Epithelial cell of esophagus (primary cell): ENCODE data around the gene SLC2A1.
"Not testable (repeated sequence)": the region's sequence is repeated elsewhere in the genome, so short reads cannot be mapped to it uniquely, and the experiment has no call there.

Experiments
- DNase-seq: peaks from one replicate; pipeline ENCODE4 v3.0.0; 2010; ENCODE audit warnings: low read depth
- H3K4me3 ChIP-seq: 2 replicates; pipeline ENCODE4 v1.5.1; 2011; ENCODE audit warnings: mild to moderate bottlenecking, low read length, control low read depth
- TF ChIP-seq, protein P1 (sequence below): IDR thresholded peaks from 2 replicates; pipeline ENCODE4 v1.5.1; 2011; ENCODE audit warnings: low read depth, mild to moderate bottlenecking, low read length, control low read depth, inconsistent platforms; ENCODE audit not compliant: insufficient read depth; ENCODE audit errors: missing control alignments

The SLC2A1 gene

GRCh38 chr1:42913426-42914091 is 45.1 kb downstream of the SLC2A1 start:
- no peak overlapping the region for H3K4me3 ChIP-seq
- DNase-seq, result peak; percentile 85
- TF ChIP-seq, protein P1, sequence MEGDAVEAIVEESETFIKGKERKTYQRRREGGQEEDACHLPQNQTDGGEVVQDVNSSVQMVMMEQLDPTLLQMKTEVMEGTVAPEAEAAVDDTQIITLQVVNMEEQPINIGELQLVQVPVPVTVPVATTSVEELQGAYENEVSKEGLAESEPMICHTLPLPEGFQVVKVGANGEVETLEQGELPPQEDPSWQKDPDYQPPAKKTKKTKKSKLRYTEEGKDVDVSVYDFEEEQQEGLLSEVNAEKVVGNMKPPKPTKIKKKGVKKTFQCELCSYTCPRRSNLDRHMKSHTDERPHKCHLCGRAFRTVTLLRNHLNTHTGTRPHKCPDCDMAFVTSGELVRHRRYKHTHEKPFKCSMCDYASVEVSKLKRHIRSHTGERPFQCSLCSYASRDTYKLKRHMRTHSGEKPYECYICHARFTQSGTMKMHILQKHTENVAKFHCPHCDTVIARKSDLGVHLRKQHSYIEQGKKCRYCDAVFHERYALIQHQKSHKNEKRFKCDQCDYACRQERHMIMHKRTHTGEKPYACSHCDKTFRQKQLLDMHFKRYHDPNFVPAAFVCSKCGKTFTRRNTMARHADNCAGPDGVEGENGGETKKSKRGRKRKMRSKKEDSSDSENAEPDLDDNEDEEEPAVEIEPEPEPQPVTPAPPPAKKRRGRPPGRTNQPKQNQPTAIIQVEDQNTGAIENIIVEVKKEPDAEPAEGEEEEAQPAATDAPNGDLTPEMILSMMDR, result peak; percentile 83

DNA sequence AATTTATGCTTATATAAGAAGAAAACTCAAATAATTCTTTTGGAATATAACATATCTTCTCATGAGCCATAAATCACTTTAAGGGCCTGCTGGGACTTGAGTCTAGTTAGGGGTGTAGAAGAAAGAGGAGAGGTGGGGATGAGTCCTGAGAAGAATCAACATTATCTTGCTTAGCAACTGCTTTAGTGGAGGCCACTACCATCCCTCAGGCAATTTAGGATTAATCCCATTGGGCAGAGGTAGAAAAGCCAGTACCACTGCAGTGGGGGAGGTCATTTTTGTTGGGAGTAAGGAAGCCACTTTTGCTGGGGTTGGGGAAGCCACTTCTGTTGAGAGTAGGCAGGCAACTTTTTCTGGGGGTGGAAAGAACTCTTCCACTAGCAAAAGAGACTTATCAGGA is 47.7 kb downstream of the SLC2A1 start:
- peak; percentile 56 for DNase-seq
- TF ChIP-seq, protein P1, result no peak
- no peak overlapping the region for H3K4me3 ChIP-seq

DNA sequence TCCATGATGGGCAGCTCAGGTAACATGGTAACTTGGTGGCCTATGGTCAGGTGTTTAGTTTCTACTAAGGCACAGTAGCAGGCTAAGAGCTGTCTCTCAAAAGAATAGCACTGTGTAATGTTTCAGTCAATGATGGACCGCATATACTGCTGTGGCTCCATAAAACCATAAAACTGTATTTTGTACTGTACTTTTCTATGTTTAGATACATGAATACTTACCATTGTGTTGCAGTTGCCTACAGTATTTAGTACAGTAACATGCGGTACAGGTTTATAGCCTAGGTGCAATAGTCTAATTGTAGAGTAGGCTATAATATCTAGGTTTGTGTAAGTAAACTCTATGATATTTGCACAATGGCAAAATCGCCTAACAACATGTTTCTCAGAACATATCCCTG is 50.6 kb downstream of the SLC2A1 start:
- TF ChIP-seq, protein P1, result no peak
- no peak overlapping the region for H3K4me3 ChIP-seq
- no peak for DNase-seq

- H3K4me3 ChIP-seq, result no peak overlapping the region
- TF ChIP-seq, protein P1, result no peak
- DNase-seq, result no peak
Observed at GRCh38 chr1:42904434-42904833, 54.2 kb downstream of the SLC2A1 start.

- not testable (repeated sequence) for DNase-seq, H3K4me3 ChIP-seq
Observed at GRCh38 chr1:42899960-42900359, 58.7 kb downstream of the SLC2A1 start.

DNA sequence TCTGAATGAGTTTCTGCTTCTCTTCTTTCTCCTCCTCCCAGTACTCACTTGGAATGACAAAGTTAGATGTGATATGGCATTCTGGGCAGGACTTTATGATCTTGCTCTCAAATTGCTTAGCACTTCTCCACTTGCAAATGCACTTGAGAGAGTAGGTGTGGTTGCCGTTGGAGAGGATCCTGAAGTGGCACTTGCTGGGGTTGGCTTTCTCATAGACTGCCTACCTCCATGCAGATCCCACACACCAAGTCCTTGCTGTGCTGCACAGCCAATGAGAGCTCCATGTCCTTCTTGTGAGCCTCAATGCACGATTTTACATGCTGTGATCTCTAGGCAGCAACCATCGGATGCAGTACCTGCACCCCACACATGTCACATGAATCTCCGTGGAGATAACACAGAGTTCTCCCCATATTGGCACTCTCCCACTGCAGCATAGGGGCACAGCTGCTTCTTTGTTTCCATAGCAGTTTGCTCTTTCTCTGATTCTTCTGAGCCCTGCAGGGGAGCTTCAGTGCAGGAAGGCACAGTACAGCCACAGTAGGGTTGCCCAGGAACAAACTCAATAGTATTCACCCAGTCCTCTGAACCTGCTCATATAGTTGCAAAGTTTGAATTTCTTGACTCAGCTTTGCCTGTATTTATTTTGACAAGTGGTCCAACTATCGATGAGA is 67.1 kb downstream of the SLC2A1 start:
- DNase-seq, result no peak
- TF ChIP-seq, protein P1, result no peak
- no peak overlapping the region for H3K4me3 ChIP-seq

- DNase-seq, result no peak
- TF ChIP-seq, protein P1, result no peak
- H3K4me3 ChIP-seq, result no peak overlapping the region
Observed at GRCh38 chr1:42889264-42889663, 69.4 kb downstream of the SLC2A1 start.
